ENCODE measurements around the gene ETV3.

DNA sequence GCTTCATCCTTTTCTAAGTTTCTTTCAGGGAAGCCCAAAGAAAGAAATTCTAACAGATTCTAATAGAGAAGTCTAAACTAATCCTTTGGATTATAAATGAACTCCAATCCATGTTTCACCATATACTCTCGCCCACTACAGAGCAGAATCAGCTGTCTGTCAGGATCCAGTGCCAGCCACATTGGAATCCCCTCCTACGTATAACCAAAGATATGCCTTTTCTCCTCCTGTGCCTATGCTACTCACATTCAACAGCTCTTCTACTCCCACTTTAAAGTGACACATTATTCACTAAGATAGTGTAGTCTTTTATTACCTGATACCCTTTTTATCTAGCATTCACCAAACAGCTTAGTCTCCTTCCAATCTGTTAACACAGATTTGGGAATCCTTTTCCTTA, 3.1 kb downstream of the ETV3 start:
- TF ChIP-seq CTCF (IDR thresholded peaks at IDR 0.05; ENCODE audit: borderline replicate concordance, extremely low read depth, low read length, poor library complexity, severe bottlenecking) (no peak), EZH2 (IDR thresholded peaks at IDR 0.05; ENCODE audit: borderline replicate concordance, low read depth, low read length, severe bottlenecking) (no peak)

Data from DND-41 (cell line).